ENCODE data around the gene NLRC5. TPM values are rescaled to one million over a fixed set of nuclear protein-coding genes. Genes with fewer than 3 reads are reported as not detected.

The NLRC5 gene
- total and polyA plus RNA-seq, 9 of the 15 experiments (the other 6 are each of a cell fraction or from before 2014, with no cell fraction given), result 0.59 to 0.71 TPM; not detected in 7

DNA sequence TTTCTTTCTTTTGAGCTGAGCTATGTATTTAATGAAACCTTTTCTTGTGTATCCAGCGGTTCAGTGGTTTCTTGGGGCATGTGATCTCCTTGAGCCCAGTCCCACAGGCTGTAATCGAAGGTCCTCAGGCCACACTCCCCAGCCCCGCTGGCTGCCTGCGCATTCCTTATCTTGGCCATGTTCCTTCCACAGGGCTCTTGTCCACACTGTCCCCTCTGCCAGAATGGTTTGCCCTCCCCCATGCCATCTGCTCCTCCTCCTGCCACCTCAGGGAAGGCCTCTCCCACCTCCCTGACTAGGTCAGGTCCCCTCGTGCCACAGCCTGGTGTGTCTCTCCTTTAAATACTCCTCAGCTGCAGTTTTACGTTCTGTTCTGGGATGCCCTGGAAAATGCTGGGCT is 12.1 kb upstream of the NLRC5 start (continued):
- TF ChIP-seq E2F5 (CRISPR knock-in tag; IDR thresholded peaks at IDR 0.05) (no peak), MXI1 (IDR thresholded peaks at IDR 0.05; ENCODE audit: low read depth, low read length) (no peak)
- TF ChIP-seq, protein P1, sequence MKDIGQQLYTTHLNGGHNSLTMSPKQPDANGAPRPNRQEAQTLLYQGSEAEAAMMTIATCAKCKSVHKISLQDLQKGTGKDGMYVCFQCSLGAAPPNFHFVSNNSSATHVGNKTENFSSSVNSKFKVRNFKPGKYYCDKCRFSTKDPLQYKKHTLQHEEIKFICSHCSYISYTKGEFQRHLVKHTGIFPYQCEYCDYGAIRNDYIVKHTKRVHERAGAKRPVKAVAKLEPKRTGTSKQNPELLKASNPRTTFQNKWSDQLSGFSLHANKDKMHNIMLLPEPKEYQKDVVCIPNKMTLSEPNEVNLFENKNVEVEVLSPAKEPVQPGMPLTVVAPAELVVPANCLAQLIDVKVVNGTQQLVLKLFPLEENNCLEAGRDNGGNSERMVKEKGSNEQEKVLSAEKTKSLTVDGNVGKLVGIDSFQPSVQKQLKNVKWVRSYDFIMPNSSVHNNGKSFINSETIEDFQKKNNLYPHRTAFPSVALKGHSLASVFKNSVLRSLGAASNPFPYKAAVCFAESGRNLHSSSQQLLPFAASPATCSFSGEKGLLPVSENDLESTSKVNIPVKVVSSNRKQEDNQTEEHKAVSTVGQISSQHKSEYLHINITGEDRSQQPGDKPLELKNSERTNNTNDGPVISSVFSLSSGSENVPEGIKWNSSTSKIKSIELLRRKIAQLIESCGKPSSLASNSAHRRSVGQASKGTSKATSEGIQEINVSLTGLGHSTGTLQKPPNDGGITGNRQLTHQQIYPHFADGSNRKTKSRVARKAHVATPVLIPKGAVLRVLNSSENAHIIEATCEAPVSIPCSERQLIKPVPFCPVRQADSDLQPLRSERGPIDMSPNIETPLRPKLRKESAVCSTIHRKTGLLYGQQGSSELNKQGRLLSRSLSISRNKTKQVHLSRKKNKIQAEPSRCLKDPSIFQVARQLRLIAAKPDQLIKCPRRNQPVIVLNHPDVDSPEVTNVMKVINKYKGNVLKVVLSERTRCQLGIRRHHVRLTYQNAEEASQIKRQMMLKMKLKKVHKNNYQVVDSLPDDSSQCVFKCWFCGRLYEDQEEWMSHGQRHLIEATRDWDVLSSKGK (CRISPR knock-in tag; IDR thresholded peaks at IDR 0.05), result no peak

DNA sequence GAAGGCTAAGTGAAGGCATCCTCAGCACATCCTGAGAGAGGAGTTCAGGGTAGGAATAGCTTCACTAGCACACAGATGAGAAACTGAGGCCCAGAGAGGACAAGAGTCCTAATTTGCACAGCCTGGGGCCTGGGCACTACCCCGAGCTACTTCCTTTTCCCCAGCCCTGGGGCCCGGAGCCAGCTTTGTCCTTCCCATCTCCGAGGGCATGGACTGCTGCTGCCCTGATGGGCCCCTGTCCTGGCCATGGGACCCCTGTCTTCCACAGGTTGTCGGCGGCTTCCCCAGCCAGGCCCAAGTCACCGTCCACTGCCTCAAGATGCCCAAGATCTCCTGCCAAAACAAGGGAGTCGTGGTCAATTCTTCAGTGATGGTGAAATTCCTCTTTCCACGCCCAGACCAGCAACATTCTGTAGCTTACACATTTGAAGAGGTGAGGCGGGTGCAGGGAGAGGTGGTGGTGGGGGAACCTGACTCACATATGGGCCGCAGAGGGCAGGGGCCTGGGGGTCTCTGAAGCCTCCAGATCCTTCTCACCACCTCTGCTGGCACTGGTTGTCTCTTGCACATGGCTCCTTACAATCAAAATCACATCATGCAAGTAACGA is 11.4 kb upstream of the NLRC5 start:
- in situ Hi-C loops (cut with MboI) (no loop called here), intact Hi-C loops (cut with micrococcal nuclease) (no loop called here)
- WGBS (ENCODE audit: insufficient coverage, low coverage, missing lambda C conversion rate), result 7% methylated on average over 11 of the region's 11 CpGs
- Histone ChIP-seq H3K27ac (ENCODE audit: extremely low read depth, low read depth, low read length) (no peak overlapping the region), H3K4me2 (ENCODE audit: insufficient read depth, low read length) (no peak overlapping the region), H2AFZ (ENCODE audit: low read depth, low read length) (no peak overlapping the region), H3K79me2 (ENCODE audit: control insufficient read depth, insufficient read depth, low read length) (no peaks in the 10 kb centered on the region), H3K9me1 (ENCODE audit: control insufficient read depth, insufficient read depth, low read length) (no peaks in the 10 kb centered on the region), H3K9ac (ENCODE audit: insufficient read depth in 1 of 2, low read depth in 2 of 2, low read length in 2 of 2) (no peak overlapping the region), H3K27me3 (ENCODE audit: control insufficient read depth in 2 of 2, insufficient read depth in 2 of 2, low read length in 2 of 2) (peaks cover 35 to 69% of the 10 kb centered on the region in 2 experiments; a peak in 4 of 5 replicates), H3K36me3 (ENCODE audit: control insufficient read depth, insufficient read depth, low read length) (no peaks in the 10 kb centered on the region), H3K9me3 (replicated peaks; ENCODE audit: control insufficient read depth, insufficient read depth, low read depth, low read length) (peaks cover 4% of the 10 kb centered on the region), H3K4me1 (replicated peaks in 1 of 2; ENCODE audit: control insufficient read depth in 2 of 2, insufficient read depth in 2 of 2, low read length in 2 of 2) (peaks cover 0 to 3% of the 10 kb centered on the region in 2 experiments; a peak in 3 of 5 replicates), H3K4me3 (no peak overlapping the region), H4K20me1 (replicated peaks; ENCODE audit: control insufficient read depth, insufficient read depth, low read length) (no peaks in the 10 kb centered on the region)
- POLR2A ChIA-PET, result no interaction called here
- TF ChIP-seq DACH1 (IDR thresholded peaks at IDR 0.05; ENCODE audit: partially characterized antibody) (no peak), BCOR (IDR thresholded peaks at IDR 0.05) (0 out of 2 replicates have a peak, but pooled peaks have one; percentile 37)
- FAIRE-seq (no peak), DNase-seq (ENCODE audit: extremely low read depth in 1 of 4, low spot score in 3 of 4) (no peak), ATAC-seq (no peak)
- no TSS peak for BruUV-seq (replicated peaks)
- CTCF ChIA-PET (ENCODE audit: low intra/inter-chr PET ratio), result interaction anchor here (0.6 kb wide), 1 partner anchor 411 kb away, joined by 4 read pairs; no protein-coding TSS in a partner anchor
